Measurements from ENCODE around the gene NEGR1. TPM values are rescaled to one million over a fixed set of nuclear protein-coding genes. Genes with fewer than 3 reads are reported as not detected.

The NEGR1 gene
- total and polyA plus RNA-seq, 2 experiments from 2014 or later: 0.57 to 0.94 TPM

DNA sequence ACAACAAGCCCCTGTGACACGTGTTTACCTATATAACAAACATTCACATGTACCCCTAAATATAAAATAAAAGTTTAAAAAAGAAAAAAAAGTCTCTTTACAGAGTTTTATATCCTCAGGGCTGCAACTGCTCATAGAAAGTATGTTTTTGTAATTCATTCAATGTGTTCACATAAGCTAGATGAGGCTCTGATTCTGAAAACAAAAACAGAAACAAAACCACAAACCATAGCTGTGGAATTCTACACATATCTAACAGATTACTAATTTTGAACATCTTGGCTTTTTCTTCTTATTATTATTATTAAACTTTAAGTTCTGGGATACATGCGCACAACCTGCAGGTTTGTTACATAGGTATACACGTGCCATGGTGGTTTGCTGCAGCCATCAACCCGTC is 621.9 kb downstream of the NEGR1 start (continued):
- TF ChIP-seq REST (IDR thresholded peaks at IDR 0.05; ENCODE audit: unreplicated experiment) (no peak), POLR2AphosphoS5 (IDR thresholded peaks at IDR 0.05; ENCODE audit: low read depth) (no peak), NANOG (IDR thresholded peaks at IDR 0.05; ENCODE audit: borderline replicate concordance) (no peak)

DNA sequence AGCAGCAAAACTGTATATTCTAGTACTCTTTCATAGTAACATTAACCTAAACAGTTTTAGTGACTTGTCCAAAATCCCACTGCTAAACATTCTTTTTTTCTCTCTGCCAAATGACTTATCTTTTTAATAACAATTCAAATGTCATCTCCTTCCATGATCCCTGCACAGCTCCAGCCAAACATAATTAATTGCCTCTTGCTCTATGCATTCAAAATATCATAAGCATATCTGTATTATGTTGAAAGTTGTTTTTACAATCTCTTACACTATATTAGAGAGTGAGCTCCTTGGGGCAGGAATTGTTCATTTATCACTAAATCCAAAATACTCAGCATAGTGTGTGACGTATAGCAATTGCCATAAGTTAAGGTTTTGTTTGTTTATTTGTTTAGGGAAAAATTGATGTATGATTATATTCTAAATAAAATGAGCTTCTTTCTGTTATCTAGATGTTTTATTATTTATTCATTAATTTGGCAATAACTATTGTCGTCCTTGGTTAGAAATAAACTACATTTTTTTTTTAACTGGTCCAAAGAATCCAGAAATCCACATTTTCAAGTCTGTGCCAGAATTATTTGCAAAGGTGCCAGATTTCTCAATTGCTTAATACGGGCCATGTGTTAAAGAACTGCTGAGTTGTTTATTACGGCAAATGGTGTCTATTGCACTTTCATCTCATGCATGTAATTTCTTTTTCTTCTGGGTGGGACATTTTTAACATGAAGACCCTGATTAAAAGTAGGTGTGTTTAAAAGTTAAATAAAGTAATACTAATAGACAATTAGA is 624.3 kb downstream of the NEGR1 start:
- Histone ChIP-seq H3K4me2 (no peak overlapping the region), H3K9me2 (ENCODE audit: insufficient read depth) (no peaks in the 10 kb centered on the region; the same call in 1 of the 2 replicates), H3K4me1 (ENCODE audit: insufficient read depth) (no peaks in the 10 kb centered on the region), H3K27ac (ENCODE audit: low read depth) (no peak overlapping the region), H2AFZ (no peak overlapping the region), H3F3A (replicated peaks; ENCODE audit: low read depth) (no peaks in the 10 kb centered on the region), H3K27me3 (ENCODE audit: insufficient read depth) (no peaks in the 10 kb centered on the region), H3K36me3 (ENCODE audit: insufficient read depth) (no peaks in the 10 kb centered on the region), H3K79me2 (replicated peaks; ENCODE audit: insufficient read depth) (no peaks in the 10 kb centered on the region), H4K20me1 (replicated peaks; ENCODE audit: insufficient read depth) (no peaks in the 10 kb centered on the region), H3K4me3 (no peak overlapping the region)
- no peaks in the 10 kb centered on the region for H3K36me3 Mint-ChIP-seq (ENCODE audit: low read depth)
- no peaks in the 10 kb centered on the region for H3K4me1 Mint-ChIP-seq
- H3K9me3 Mint-ChIP-seq: no peaks in the 10 kb centered on the region
- H3K27ac Mint-ChIP-seq: no peak overlapping the region
- DNase-seq (ENCODE audit: low spot score) (no peak), ATAC-seq (no peak)
- H3K4me3 Mint-ChIP-seq: no peak overlapping the region
- no peaks in the 10 kb centered on the region for H3K27me3 Mint-ChIP-seq (ENCODE audit: insufficient read depth, low read depth, poor library complexity)
- TF ChIP-seq EZH2 (IDR thresholded peaks at IDR 0.05; ENCODE audit: low read depth, unreplicated experiment) (no peak), EZH2phosphoT487 (IDR thresholded peaks at IDR 0.05; ENCODE audit: unreplicated experiment) (no peak), STAT1 (IDR thresholded peaks at IDR 0.05; ENCODE audit: unreplicated experiment) (no peak), ETS1 (IDR thresholded peaks at IDR 0.05) (no peak), NANOG (IDR thresholded peaks at IDR 0.05; ENCODE audit: borderline replicate concordance) (no peak), REST (IDR thresholded peaks at IDR 0.05; ENCODE audit: unreplicated experiment) (no peak), ZNF331 (CRISPR knock-in tag; IDR thresholded peaks at IDR 0.05; ENCODE audit: low read depth) (no peak), ZNF114 (CRISPR knock-in tag; IDR thresholded peaks at IDR 0.05) (no peak), JUNB (IDR thresholded peaks at IDR 0.05; ENCODE audit: unreplicated experiment) (no peak), CREB1 (CRISPR knock-in tag; IDR thresholded peaks at IDR 0.05; ENCODE audit: low read depth) (no peak), POLR2AphosphoS5 (IDR thresholded peaks at IDR 0.05; ENCODE audit: low read depth) (no peak)
- TF ChIP-seq, protein P1, sequence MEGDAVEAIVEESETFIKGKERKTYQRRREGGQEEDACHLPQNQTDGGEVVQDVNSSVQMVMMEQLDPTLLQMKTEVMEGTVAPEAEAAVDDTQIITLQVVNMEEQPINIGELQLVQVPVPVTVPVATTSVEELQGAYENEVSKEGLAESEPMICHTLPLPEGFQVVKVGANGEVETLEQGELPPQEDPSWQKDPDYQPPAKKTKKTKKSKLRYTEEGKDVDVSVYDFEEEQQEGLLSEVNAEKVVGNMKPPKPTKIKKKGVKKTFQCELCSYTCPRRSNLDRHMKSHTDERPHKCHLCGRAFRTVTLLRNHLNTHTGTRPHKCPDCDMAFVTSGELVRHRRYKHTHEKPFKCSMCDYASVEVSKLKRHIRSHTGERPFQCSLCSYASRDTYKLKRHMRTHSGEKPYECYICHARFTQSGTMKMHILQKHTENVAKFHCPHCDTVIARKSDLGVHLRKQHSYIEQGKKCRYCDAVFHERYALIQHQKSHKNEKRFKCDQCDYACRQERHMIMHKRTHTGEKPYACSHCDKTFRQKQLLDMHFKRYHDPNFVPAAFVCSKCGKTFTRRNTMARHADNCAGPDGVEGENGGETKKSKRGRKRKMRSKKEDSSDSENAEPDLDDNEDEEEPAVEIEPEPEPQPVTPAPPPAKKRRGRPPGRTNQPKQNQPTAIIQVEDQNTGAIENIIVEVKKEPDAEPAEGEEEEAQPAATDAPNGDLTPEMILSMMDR (conservative IDR thresholded peaks at IDR 0.05; ENCODE audit: low read depth in 2 of 2): no peak

All from GM23338 (cell line).